Medulla oblongata (tissue), 1 donor: ENCODE measurements around the gene PLCB2.

Experiments used
- DNase-seq: peaks from one replicate; pipeline ENCODE4 v3.0.0-alpha.2; 2015; ENCODE audit errors: extremely low spot score

PLCB2 gene

GRCh38 chr15:40305281-40305680 lies 2.5 kb downstream of the PLCB2 start:
- no peak for DNase-seq

GRCh38 chr15:40303576-40303975 lies 4.2 kb downstream of the PLCB2 start:
- no peak for DNase-seq

GRCh38 chr15:40302981-40303380 lies 4.8 kb downstream of the PLCB2 start:
- DNase-seq = no peak

GRCh38 chr15:40302288-40302886 lies 5.3 kb downstream of the PLCB2 start:
- no peak for DNase-seq

GRCh38 chr15:40301467-40302179 lies 6.1 kb downstream of the PLCB2 start:
- DNase-seq = no peak

GRCh38 chr15:40300771-40301170 lies 7.0 kb downstream of the PLCB2 start:
- DNase-seq = no peak

- DNase-seq = no peak
Observed at GRCh38 chr15:40300367-40300766, 7.4 kb downstream of the PLCB2 start.

- DNase-seq = no peak
Observed at GRCh38 chr15:40298216-40298935, 9.4 kb downstream of the PLCB2 start.

GRCh38 chr15:40297356-40297755 lies 10.4 kb downstream of the PLCB2 start:
- DNase-seq = no peak

- DNase-seq = no peak
Observed at GRCh38 chr15:40296561-40297230, 11.0 kb downstream of the PLCB2 start.

GRCh38 chr15:40295877-40296560 lies 11.7 kb downstream of the PLCB2 start:
- no peak for DNase-seq

GRCh38 chr15:40295297-40295696 lies 12.4 kb downstream of the PLCB2 start:
- no peak for DNase-seq

GRCh38 chr15:40293905-40294895 lies 13.5 kb downstream of the PLCB2 start:
- DNase-seq = no peak

GRCh38 chr15:40293006-40293405 lies 14.7 kb downstream of the PLCB2 start:
- no peak for DNase-seq

- no peak for DNase-seq
Observed at GRCh38 chr15:40292246-40292645, 15.5 kb downstream of the PLCB2 start.

GRCh38 chr15:40290918-40291574 lies 16.7 kb downstream of the PLCB2 start:
- no peak for DNase-seq

GRCh38 chr15:40290545-40290917 lies 17.2 kb downstream of the PLCB2 start:
- no peak for DNase-seq

GRCh38 chr15:40289140-40289775 lies 18.5 kb downstream of the PLCB2 start:
- DNase-seq = no peak

GRCh38 chr15:40287968-40288367 lies 19.8 kb downstream of the PLCB2 start:
- DNase-seq = no peak

- no peak for DNase-seq
Observed at GRCh38 chr15:40287505-40287904, 20.2 kb downstream of the PLCB2 start.
